ENCODE data around the gene CCDC13.
A peak's percentile ranks its signal among the peaks of the same experiment; 100 is the strongest.

The CCDC13 gene

GRCh38 chr3:42753757-42754156 is 19.3 kb downstream of the CCDC13 start:
- DNase-seq (ENCODE audit: insufficient read length, low spot score) (no peak), FAIRE-seq (no peak)

- no peak for DNase-seq (ENCODE audit: insufficient read length, low spot score)
- FAIRE-seq, result no peak
Measured at GRCh38 chr3:42752961-42753360, 20.1 kb downstream of the CCDC13 start.

GRCh38 chr3:42752441-42752840 is 20.6 kb downstream of the CCDC13 start:
- FAIRE-seq (no peak), DNase-seq (ENCODE audit: insufficient read length, low spot score) (no peak)

GRCh38 chr3:42751609-42752008 is 21.4 kb downstream of the CCDC13 start:
- FAIRE-seq, result no peak
- no peak for DNase-seq (ENCODE audit: insufficient read length, low spot score)

- DNase-seq (ENCODE audit: insufficient read length, low spot score) (no peak), FAIRE-seq (no peak)
Measured at GRCh38 chr3:42750834-42751233, 22.2 kb downstream of the CCDC13 start.

GRCh38 chr3:42749753-42750231 is 23.3 kb downstream of the CCDC13 start:
- DNase-seq (ENCODE audit: insufficient read length, low spot score) (no peak), FAIRE-seq (peak; percentile 8)

GRCh38 chr3:42749025-42749752 is 23.9 kb downstream of the CCDC13 start:
- no peak for DNase-seq (ENCODE audit: insufficient read length, low spot score)
- FAIRE-seq, result no peak

- DNase-seq (ENCODE audit: insufficient read length, low spot score) (no peak), FAIRE-seq (no peak)
Measured at GRCh38 chr3:42747581-42747980, 25.5 kb downstream of the CCDC13 start.

GRCh38 chr3:42746455-42747450 is 26.3 kb downstream of the CCDC13 start:
- FAIRE-seq, result no peak

GRCh38 chr3:42745776-42746454 is 27.1 kb downstream of the CCDC13 start:
- no peak for FAIRE-seq

More at GRCh38 chr3:42746455-42747450, 26.3 kb downstream of the CCDC13 start:
- no peak for DNase-seq (ENCODE audit: insufficient read length, low spot score)

GRCh38 chr3:42745291-42745745 is 27.7 kb downstream of the CCDC13 start:
- DNase-seq (ENCODE audit: insufficient read length, low spot score), result no peak
- FAIRE-seq, result no peak

More at GRCh38 chr3:42745776-42746454, 27.1 kb downstream of the CCDC13 start:
- DNase-seq (ENCODE audit: insufficient read length, low spot score), result no peak

GRCh38 chr3:42743204-42743995 is 29.7 kb downstream of the CCDC13 start:
- FAIRE-seq, result no peak
- no peak for DNase-seq (ENCODE audit: insufficient read length, low spot score)

- DNase-seq (ENCODE audit: insufficient read length, low spot score) (no peak), FAIRE-seq (no peak)
Measured at GRCh38 chr3:42742688-42743087, 30.4 kb downstream of the CCDC13 start.

GRCh38 chr3:42742259-42742658 is 30.8 kb downstream of the CCDC13 start:
- no peak for DNase-seq (ENCODE audit: insufficient read length, low spot score)
- FAIRE-seq, result no peak

- DNase-seq (ENCODE audit: insufficient read length, low spot score), result no peak
- FAIRE-seq, result no peak
Measured at GRCh38 chr3:42741796-42742195, 31.3 kb downstream of the CCDC13 start.

- DNase-seq (ENCODE audit: insufficient read length, low spot score) (no peak), FAIRE-seq (no peak)
Measured at GRCh38 chr3:42739401-42740158, 33.5 kb downstream of the CCDC13 start.

- FAIRE-seq, result no peak
- DNase-seq (ENCODE audit: insufficient read length, low spot score), result no peak
Measured at GRCh38 chr3:42736531-42736930, 36.5 kb downstream of the CCDC13 start.

- DNase-seq (ENCODE audit: insufficient read length, low spot score) (no peak), FAIRE-seq (no peak)
Measured at GRCh38 chr3:42736081-42736480, 37.0 kb downstream of the CCDC13 start.

- FAIRE-seq (no peak), DNase-seq (ENCODE audit: insufficient read length, low spot score) (no peak)
Measured at GRCh38 chr3:42735615-42736014, 37.4 kb downstream of the CCDC13 start.

Measured in GM19239 (cell line).